GM23338 (cell line): ENCODE data around the gene MOB3B.

Experiments
- CREB1 ChIP-seq: fragments of 250-450 bp; sonication (Bioruptor Pico); IDR thresholded peaks from 2 replicates; pipeline ENCODE4 v1.5.0; 2020; ENCODE audit warnings: low read depth, mild to moderate bottlenecking, moderate library complexity
- CTCF ChIP-seq, 2 experiments: fragments of 200-600 bp in 1 of 2; sonication (generic) in 1 of 2; conservative IDR thresholded peaks; 2 replicates each; pipeline versions ENCODE4 v1.5.1 to v1.6.1; 2016 to 2017; ENCODE audit warnings: antibody characterized with exemption in 2 of 2, low read depth in 2 of 2, mild to moderate bottlenecking in 2 of 2, moderate library complexity in 1 of 2
- EZH2 ChIP-seq: fragments of 200-600 bp; sonication (generic); IDR thresholded peaks from one replicate; pipeline ENCODE4 v1.8.0; 2017; ENCODE audit warnings: antibody characterized with exemption, mild to moderate bottlenecking, low read depth; ENCODE audit not compliant: unreplicated experiment
- JUNB ChIP-seq: IDR thresholded peaks from one replicate; pipeline ENCODE4 v1.6.1; 2016; ENCODE audit warnings: antibody characterized with exemption; ENCODE audit not compliant: unreplicated experiment
- POLR2AphosphoS5 ChIP-seq: IDR thresholded peaks from 2 replicates; pipeline ENCODE4 v1.6.1; 2016; ENCODE audit warnings: antibody characterized with exemption, low read depth
- TF ChIP-seq, protein P1 (sequence below): IDR thresholded peaks from one replicate; pipeline ENCODE4 v1.6.1; 2018; ENCODE audit warnings: antibody characterized with exemption; ENCODE audit not compliant: unreplicated experiment

DNA sequence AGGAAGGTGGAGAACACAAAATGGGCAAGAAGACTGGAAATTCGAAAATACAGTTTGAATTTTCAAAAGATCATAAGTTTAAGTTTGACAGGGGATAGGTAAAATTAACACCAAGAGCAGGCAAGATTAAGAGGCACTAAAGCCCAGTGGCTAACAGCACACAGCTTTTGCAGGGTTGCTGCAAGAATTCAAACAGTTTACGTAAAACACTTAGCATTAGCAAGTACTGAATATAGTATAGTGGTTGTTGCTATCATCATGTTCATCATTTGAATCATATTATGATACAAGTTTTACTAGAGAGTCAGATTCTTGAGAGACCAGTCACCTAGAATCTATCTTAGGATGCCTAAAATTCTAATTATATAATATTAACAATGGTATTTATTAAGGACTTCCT is 66.8 kb downstream of the MOB3B start:
- TF ChIP-seq CTCF (conservative IDR thresholded peaks at IDR 0.05; ENCODE audit: low read depth in 2 of 2) (no peak), POLR2AphosphoS5 (no peak), JUNB (no peak), CREB1 (CRISPR knock-in tag) (no peak), EZH2 (no peak)
- TF ChIP-seq, protein P1, sequence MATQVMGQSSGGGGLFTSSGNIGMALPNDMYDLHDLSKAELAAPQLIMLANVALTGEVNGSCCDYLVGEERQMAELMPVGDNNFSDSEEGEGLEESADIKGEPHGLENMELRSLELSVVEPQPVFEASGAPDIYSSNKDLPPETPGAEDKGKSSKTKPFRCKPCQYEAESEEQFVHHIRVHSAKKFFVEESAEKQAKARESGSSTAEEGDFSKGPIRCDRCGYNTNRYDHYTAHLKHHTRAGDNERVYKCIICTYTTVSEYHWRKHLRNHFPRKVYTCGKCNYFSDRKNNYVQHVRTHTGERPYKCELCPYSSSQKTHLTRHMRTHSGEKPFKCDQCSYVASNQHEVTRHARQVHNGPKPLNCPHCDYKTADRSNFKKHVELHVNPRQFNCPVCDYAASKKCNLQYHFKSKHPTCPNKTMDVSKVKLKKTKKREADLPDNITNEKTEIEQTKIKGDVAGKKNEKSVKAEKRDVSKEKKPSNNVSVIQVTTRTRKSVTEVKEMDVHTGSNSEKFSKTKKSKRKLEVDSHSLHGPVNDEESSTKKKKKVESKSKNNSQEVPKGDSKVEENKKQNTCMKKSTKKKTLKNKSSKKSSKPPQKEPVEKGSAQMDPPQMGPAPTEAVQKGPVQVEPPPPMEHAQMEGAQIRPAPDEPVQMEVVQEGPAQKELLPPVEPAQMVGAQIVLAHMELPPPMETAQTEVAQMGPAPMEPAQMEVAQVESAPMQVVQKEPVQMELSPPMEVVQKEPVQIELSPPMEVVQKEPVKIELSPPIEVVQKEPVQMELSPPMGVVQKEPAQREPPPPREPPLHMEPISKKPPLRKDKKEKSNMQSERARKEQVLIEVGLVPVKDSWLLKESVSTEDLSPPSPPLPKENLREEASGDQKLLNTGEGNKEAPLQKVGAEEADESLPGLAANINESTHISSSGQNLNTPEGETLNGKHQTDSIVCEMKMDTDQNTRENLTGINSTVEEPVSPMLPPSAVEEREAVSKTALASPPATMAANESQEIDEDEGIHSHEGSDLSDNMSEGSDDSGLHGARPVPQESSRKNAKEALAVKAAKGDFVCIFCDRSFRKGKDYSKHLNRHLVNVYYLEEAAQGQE, result no peak
